Suppressor macrophage treated with lipopolysaccharide for 1 hour (primary cell): ENCODE results near the gene SNN.

Experiments used
- DNase-seq, 3 donors: peaks; one replicate each; pipeline ENCODE4 v3.0.0-alpha.2; 2020 to 2022

Gene SNN

GRCh38 chr16:11635679-11636171 is 32.5 kb upstream of the SNN start:
- DNase-seq, result no peak

- DNase-seq, result no peak
Measured at GRCh38 chr16:11636172-11636721, 32.0 kb upstream of the SNN start.

GRCh38 chr16:11637320-11637719 is 30.9 kb upstream of the SNN start:
- no peak for DNase-seq

GRCh38 chr16:11638140-11638539 is 30.1 kb upstream of the SNN start:
- peak in 2 of 3 donors; percentile 32 to 42 for DNase-seq

- no peak for DNase-seq
Measured at GRCh38 chr16:11639008-11639562, 29.2 kb upstream of the SNN start.

GRCh38 chr16:11639925-11640899 is 28.0 kb upstream of the SNN start:
- peak; percentile 95 to 100 (median 100) for DNase-seq

- DNase-seq, result peak; percentile 77 to 83 (median 82)
Measured at GRCh38 chr16:11640987-11641817, 27.1 kb upstream of the SNN start.

- no peak for DNase-seq
Measured at GRCh38 chr16:11642765-11643116, 25.5 kb upstream of the SNN start.

GRCh38 chr16:11649276-11649675 is 19.0 kb upstream of the SNN start:
- DNase-seq, result peak in 2 of 3 donors; percentile 12 to 83

- DNase-seq, result peak; percentile 46 to 66 (median 59)
Measured at GRCh38 chr16:11650641-11651591, 17.3 kb upstream of the SNN start.

- peak in 2 of 3 donors; percentile 40 for DNase-seq
Measured at GRCh38 chr16:11651796-11652195, 16.5 kb upstream of the SNN start.

GRCh38 chr16:11655655-11656054 is 12.6 kb upstream of the SNN start:
- DNase-seq, result no peak

- DNase-seq, result no peak
Measured at GRCh38 chr16:11657556-11657955, 10.7 kb upstream of the SNN start.

GRCh38 chr16:11658896-11659708 is 9.2 kb upstream of the SNN start:
- no peak for DNase-seq

GRCh38 chr16:11660565-11660964 is 7.7 kb upstream of the SNN start:
- DNase-seq, result no peak

GRCh38 chr16:11662582-11662981 is 5.7 kb upstream of the SNN start:
- DNase-seq, result no peak

- no peak for DNase-seq
Measured at GRCh38 chr16:11665071-11665491, 3.2 kb upstream of the SNN start.

GRCh38 chr16:11666103-11667055 is 1.9 kb upstream of the SNN start:
- DNase-seq, result no peak

- no peak for DNase-seq
Measured at GRCh38 chr16:11667221-11667823, 933 bp upstream of the SNN start.
